K562 (cell line): ENCODE measurements around the gene CD151. TPM values are rescaled to one million over a fixed set of nuclear protein-coding genes. Genes with fewer than 3 reads are reported as not detected.
A peak's percentile ranks its signal among the peaks of the same experiment; 100 is the strongest.

Experiments
- AFF1 ChIP-seq, 2 experiments: fragments of 450-650 bp; IDR thresholded peaks; 2 replicates each; pipeline ENCODE4 v1.6.1; 2018; ENCODE audit warnings: mild to moderate bottlenecking in 2 of 2, low read depth in 1 of 2; ENCODE audit not compliant: partially characterized antibody in 2 of 2
- ARNT ChIP-seq, 2 experiments: fragments of 450-650 bp; IDR thresholded peaks; 2 replicates each; pipeline ENCODE4 v1.6.1; 2016; ENCODE audit warnings: mild to moderate bottlenecking in 1 of 2
- BHLHE40 ChIP-seq: IDR thresholded peaks from 2 replicates; pipeline ENCODE4 v1.6.1; 2011; ENCODE audit warnings: low read length, improper control_type of control experiment
- E2F5 ChIP-seq: sonication (generic); formaldehyde crosslinking; IDR thresholded peaks from 2 replicates; pipeline ENCODE4 v1.8.0; 2022; ENCODE audit warnings: mild to moderate bottlenecking, missing genetic modification reagents
- ELF1 ChIP-seq: fragments of 200-800 bp; sonication (Bioruptor generic); IDR thresholded peaks from 2 replicates; pipeline ENCODE4 v1.6.1; 2016; ENCODE audit warnings: missing genetic modification characterization, missing compliant biosample characterization
- EP400 ChIP-seq: fragments of 450-650 bp; IDR thresholded peaks from 2 replicates; pipeline ENCODE4 v1.6.1; 2017; ENCODE audit warnings: antibody characterized with exemption, mild to moderate bottlenecking, moderate library complexity
- FOXK1 ChIP-seq: sonication (generic); formaldehyde crosslinking; IDR thresholded peaks from 2 replicates; pipeline ENCODE4 v1.8.0; 2022; ENCODE audit warnings: missing genetic modification reagents, mild to moderate bottlenecking, borderline replicate concordance
- GMEB1 ChIP-seq: fragments of 250-450 bp; sonication (Bioruptor Pico); IDR thresholded peaks from 2 replicates; pipeline ENCODE4 v1.4.0; 2020; ENCODE audit warnings: mild to moderate bottlenecking
- HDAC2 ChIP-seq: fragments of 450-650 bp; IDR thresholded peaks from 2 replicates; pipeline ENCODE4 v1.6.1; 2016; ENCODE audit warnings: mild to moderate bottlenecking
- HDAC3 ChIP-seq: fragments of 450-650 bp; IDR thresholded peaks from 2 replicates; pipeline ENCODE4 v1.6.1; 2018; ENCODE audit warnings: borderline replicate concordance, mild to moderate bottlenecking, moderate library complexity; ENCODE audit not compliant: partially characterized antibody
- MITF ChIP-seq: IDR thresholded peaks from 2 replicates; pipeline ENCODE4 v1.6.1; 2014; ENCODE audit warnings: antibody characterized with exemption
- MTF1 ChIP-seq: fragments of 250-450 bp; sonication (Bioruptor Pico); IDR thresholded peaks from 2 replicates; pipeline ENCODE4 v1.9.0; 2021; ENCODE audit warnings: moderate library complexity, mild to moderate bottlenecking, inconsistent platforms, borderline replicate concordance
- NBN ChIP-seq: fragments of 450-650 bp; IDR thresholded peaks from 2 replicates; pipeline ENCODE4 v1.6.1; 2016; ENCODE audit warnings: low read depth, mild to moderate bottlenecking
- POLR2B ChIP-seq: fragments of 450-650 bp; IDR thresholded peaks from 2 replicates; pipeline ENCODE4 v1.6.1; 2018; ENCODE audit warnings: low read depth; ENCODE audit not compliant: partially characterized antibody
- SIN3A ChIP-seq, 2 experiments: fragments of 150-350 bp in 1 of 2; IDR thresholded peaks; 2 replicates each; pipeline ENCODE4 v1.6.1; 2011 to 2016; ENCODE audit warnings: borderline replicate concordance in 2 of 2, low read depth in 2 of 2, low read length in 2 of 2, mild to moderate bottlenecking in 2 of 2, moderate library complexity in 2 of 2; ENCODE audit not compliant: control insufficient read depth in 1 of 2
- ZBTB33 ChIP-seq: sonication (generic); formaldehyde crosslinking; IDR thresholded peaks from 2 replicates; pipeline ENCODE4 v1.8.1; 2023; ENCODE audit warnings: mild to moderate bottlenecking, missing genetic modification reagents
- polyA plus RNA-seq, 8 experiments: library from polyadenylated mRNA; depleted of rRNA in 4 of 8; stranded (reverse) in 5 of 8; unstranded in 3 of 8; fragments of >200 nt; fragmentation: Nextera tagmentation in 2 of 8; fragmentation: Illumina TruSeq in 1 of 8; extraction: Ambion mirVana in 2 of 8; extraction: Trizol in 1 of 8; gene quantifications; 2 replicates each; pipeline versions ENCODE4 v1.2.1 to v1.2.3, GENCODE V29; 2011 to 2014; ENCODE audit warnings: inconsistent platforms in 1 of 8, missing spikeins in 1 of 8
- total RNA-seq, 7 experiments: library from RNA; depleted of rRNA in 6 of 7; stranded (reverse); fragments of >200 nt in 6 of 7; fragmentation: Illumina TruSeq in 2 of 7; extraction: Trizol in 2 of 7; gene quantifications; 2 replicates each; pipeline versions ENCODE4 v1.2.1 to v1.2.3, GENCODE V29; 2011 to 2021; ENCODE audit warnings: low replicate concordance in 1 of 7

CD151 gene
- total and polyA plus RNA-seq, 9 of the 15 experiments (the other 6 are each of a cell fraction or from before 2014, with no cell fraction given) = 2.3 to 187 (median 140) TPM

- peak; percentile 91 for TF ChIP-seq E2F5 (CRISPR knock-in tag)
- peak; percentile 99 for TF ChIP-seq NBN
- peak; percentile 97 for TF ChIP-seq ELF1 (tag)
- peak; percentile 63 for TF ChIP-seq HDAC2
- peak in 1 of 2 experiments; percentile 78; a peak in 2 of 4 replicates for TF ChIP-seq ARNT (IDR thresholded peaks at IDR 0.05)
- TF ChIP-seq POLR2B = peak; percentile 87
- peak; percentile 83 for TF ChIP-seq ZBTB33 (CRISPR knock-in tag)
- peak; percentile 90 for TF ChIP-seq BHLHE40
- no peak for TF ChIP-seq HDAC3
- peak in 1 of 2 experiments; percentile 97 for TF ChIP-seq AFF1 (IDR thresholded peaks at IDR 0.05; ENCODE audit: low read depth in 1 of 2, partially characterized antibody in 2 of 2)
- peak; percentile 7; the same call in 1 of the 2 replicates for TF ChIP-seq MITF
- TF ChIP-seq EP400 = peak; percentile 99
- peak; percentile 78 for TF ChIP-seq FOXK1 (CRISPR knock-in tag)
- no peak for TF ChIP-seq MTF1 (CRISPR knock-in tag)
- peak; percentile 84 to 92; a peak in 3 of 4 replicates for TF ChIP-seq SIN3A (IDR thresholded peaks at IDR 0.05; ENCODE audit: borderline replicate concordance in 2 of 2, control insufficient read depth in 1 of 2, low read depth in 2 of 2, low read length in 2 of 2)
- TF ChIP-seq GMEB1 = peak; percentile 94
Observed at GRCh38 chr11:809287-810039, 23.3 kb upstream of the CD151 start, which contains the start of gene RPLP2 (continued).
